GM21526 (cell line): ENCODE results near the gene SOCS1.

Experiments
- ATAC-seq: cut with Tn5 transposase; IDR thresholded peaks from one replicate; pipeline ENCODE4 v1.9.1; 2021; ENCODE audit warnings: moderate library complexity; ENCODE audit not compliant: unreplicated experiment, low FRiP score

The SOCS1 gene

GRCh38 chr16:11249233-11250061, 6.6 kb downstream of the SOCS1 start:
- ATAC-seq = no peak

GRCh38 chr16:11248133-11248532, 7.9 kb downstream of the SOCS1 start:
- no peak for ATAC-seq

- ATAC-seq = no peak
Observed at GRCh38 chr16:11245988-11246387, 10.0 kb downstream of the SOCS1 start.

GRCh38 chr16:11245222-11245737, 10.7 kb downstream of the SOCS1 start:
- ATAC-seq = no peak

GRCh38 chr16:11242658-11243057, 13.3 kb downstream of the SOCS1 start:
- ATAC-seq = no peak

- ATAC-seq = no peak
Observed at GRCh38 chr16:11241480-11242204, 14.4 kb downstream of the SOCS1 start.

- no peak for ATAC-seq
Observed at GRCh38 chr16:11240636-11241473, 15.1 kb downstream of the SOCS1 start.

GRCh38 chr16:11239644-11240632, 16.1 kb downstream of the SOCS1 start:
- ATAC-seq = no peak

GRCh38 chr16:11238272-11239202, 17.5 kb downstream of the SOCS1 start:
- no peak for ATAC-seq

- ATAC-seq = no peak
Observed at GRCh38 chr16:11236461-11237254, 19.3 kb downstream of the SOCS1 start.

GRCh38 chr16:11235703-11235991, 20.4 kb downstream of the SOCS1 start:
- no peak for ATAC-seq

GRCh38 chr16:11234884-11235702, 20.9 kb downstream of the SOCS1 start:
- ATAC-seq = no peak

GRCh38 chr16:11233727-11234376, 22.2 kb downstream of the SOCS1 start:
- no peak for ATAC-seq

- peak; percentile 47 for ATAC-seq
Observed at GRCh38 chr16:11232852-11233726, 22.9 kb downstream of the SOCS1 start.

- no peak for ATAC-seq
Observed at GRCh38 chr16:11232302-11232851, 23.6 kb downstream of the SOCS1 start.
